ENCODE measurements around the gene METTL23.

GRCh38 chr17:76689859-76690258, 36.8 kb upstream of the METTL23 start:
- TF ChIP-seq CTCF (IDR thresholded peaks at IDR 0.05; ENCODE audit: insufficient read depth, low read length, poor library complexity, severe bottlenecking) = no peak
- no peak for TF ChIP-seq EZH2phosphoT487 (conservative IDR thresholded peaks at IDR 0.05; ENCODE audit: low read length)
